GM18519 (cell line): ENCODE measurements around the gene SCNN1G.

Source experiments
- ATAC-seq: cut with Tn5 transposase; IDR thresholded peaks from one replicate; pipeline ENCODE4 v1.9.1; 2021; ENCODE audit warnings: mild to moderate bottlenecking, moderate library complexity; ENCODE audit not compliant: unreplicated experiment, low FRiP score

SCNN1G gene

DNA sequence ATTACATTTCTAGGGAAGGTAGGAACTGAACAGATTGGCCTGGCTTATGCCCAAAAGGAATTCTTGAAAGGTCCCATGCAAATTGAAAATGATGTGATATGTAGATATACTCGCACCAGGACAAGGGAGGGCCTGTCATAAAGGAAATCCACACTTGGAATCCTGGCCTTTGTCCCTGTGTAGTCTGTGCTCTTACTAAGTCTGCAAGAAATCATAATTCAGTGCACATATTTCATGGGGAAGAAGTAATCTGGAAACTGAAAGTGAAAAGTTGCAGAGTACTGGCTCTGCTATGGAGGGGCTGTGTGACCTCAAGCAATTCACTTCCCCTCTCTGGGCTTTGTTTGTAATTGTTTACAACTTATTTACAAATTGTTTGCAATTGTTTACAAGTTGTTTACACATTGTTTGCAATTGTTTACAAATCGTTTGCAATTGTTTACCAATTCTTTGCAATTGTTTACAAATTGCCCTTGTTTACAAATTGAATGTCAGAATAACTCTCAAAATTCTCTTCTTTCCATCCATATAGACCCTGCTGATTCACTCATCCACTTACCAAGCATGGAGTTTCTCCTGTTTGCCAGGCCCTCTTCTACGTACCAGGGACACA, 12.9 kb downstream of the SCNN1G start:
- no peak for ATAC-seq

DNA sequence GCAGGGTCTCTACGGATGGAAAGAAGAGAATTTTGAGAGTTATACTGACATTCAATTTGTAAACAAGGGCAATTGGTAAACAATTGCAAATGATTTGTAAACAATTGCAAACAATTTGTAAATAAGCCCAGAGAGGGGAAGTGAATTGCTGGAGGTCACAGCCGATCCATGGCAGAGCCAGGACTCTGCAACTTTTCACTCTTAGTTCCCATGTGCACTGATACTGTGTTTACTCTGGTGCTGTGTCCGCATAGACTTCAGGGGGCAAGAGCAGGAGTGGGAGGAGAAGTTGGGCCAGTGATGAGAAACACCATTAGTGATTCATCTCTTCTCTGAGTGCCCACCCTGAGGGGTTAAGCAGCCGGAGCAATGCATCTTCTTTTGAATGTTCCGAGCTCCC, 14.0 kb downstream of the SCNN1G start:
- ATAC-seq: no peak

DNA sequence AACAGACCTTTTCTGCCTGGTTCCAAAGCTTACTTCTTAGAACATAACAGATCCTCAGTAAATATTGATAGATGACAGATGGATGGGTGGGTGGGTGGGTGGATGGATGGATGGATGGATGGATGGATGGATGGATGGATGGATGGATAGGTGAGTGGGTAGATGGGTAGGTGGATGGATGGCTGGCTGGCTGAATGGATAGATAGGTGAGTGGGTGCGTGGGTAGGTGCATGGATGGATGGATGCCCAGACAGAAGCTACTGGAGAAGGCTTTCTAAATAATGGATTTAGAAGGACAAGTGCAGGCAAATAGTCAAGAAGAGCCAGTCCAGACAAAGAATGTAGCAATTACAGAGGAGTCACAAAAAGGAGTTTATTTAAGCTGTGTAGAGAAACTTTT, 19.6 kb downstream of the SCNN1G start:
- ATAC-seq: no peak

DNA sequence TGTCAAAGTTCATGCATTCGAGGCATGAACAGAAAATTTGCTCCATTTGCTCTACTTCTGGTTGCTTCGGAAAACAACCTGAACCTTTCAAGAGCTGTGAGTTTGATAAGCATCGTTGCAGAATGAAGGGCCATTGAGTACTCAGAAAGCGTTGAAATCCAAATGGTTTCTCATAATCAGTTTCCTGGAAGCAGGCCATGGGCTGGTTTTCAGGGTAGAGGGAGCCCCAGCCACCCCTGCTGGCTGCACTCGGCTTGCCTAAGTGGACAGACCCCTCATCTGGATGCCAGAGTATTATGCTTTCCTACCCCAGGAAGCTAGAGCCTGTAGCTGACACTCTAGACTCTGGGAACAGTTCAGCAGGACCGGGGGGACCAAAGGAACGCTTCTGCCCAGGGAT, 24.4 kb downstream of the SCNN1G start:
- ATAC-seq: no peak

DNA sequence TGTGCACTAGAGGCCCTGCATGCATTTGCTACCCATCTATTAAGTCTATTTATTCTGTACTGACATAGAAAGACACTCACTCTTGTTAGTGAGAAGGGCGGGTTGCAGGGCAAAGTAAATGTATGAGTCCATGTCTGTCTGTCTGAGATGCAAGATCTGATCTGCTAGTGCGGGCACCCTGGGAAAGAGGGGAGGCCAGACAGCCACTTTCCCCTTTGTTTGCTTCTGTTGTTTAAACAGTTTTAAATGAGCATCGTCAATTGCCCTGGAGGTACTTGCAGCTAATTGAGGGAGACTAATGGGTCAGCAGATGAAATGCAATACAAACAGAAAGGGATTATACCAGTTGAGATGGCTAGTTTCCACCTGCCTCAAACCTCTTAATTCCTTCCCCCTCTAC, 24.9 kb downstream of the SCNN1G start:
- ATAC-seq: no peak

DNA sequence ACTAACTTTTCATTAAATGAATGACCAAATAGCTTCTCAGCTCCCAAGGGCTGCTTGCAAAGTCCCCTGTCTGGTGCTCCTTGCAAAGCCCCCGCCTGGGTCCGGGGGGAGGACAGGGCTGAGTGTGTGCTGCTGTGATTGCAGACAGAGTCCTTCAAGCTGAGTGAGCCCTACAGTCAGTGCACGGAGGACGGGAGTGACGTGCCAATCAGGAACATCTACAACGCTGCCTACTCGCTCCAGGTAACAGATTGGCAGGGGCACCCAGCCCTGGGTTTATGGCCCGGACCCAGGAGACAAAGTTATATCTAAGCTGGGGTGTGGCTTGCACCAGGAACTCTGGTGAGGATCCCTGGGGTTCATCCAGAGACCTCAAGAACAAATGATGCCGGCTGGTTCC, 27.1 kb downstream of the SCNN1G start:
- ATAC-seq: no peak

DNA sequence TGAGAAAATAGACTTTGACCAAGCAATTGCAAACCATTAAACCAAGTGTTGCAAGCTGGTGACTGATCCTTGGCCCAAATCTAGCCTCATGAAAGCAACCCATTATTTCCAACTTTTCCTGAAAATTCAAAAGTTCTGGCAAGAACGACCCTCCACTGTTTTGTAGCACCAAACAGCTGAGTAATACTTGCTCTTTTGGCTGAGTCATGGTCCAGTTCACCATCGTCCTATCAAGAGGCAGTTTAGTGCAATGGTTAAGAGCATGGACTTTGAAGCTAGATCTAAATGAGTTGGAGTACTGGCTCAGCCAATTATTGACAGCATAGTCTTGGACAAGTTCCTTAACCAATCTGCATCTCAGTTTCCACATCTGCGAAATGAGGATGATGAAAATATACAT, 31.3 kb downstream of the SCNN1G start:
- no peak for ATAC-seq

DNA sequence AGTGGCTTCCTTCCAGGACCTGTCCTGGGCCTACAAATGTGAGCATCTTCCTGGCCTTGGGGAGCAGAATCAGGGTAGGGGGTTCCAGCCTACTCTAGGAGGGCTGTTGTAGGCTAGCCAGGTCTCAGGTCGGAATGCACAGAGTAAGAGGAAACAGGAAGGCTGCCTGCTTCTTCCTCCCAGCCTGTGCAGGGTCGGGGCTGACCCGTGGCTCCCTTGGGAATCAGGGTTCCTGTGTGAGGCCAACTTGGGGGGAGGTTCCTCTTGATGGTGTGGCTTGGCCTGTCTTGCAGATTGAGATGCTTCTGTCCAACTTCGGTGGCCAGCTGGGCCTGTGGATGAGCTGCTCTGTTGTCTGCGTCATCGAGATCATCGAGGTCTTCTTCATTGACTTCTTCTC, 32.3 kb downstream of the SCNN1G start:
- ATAC-seq: no peak

DNA sequence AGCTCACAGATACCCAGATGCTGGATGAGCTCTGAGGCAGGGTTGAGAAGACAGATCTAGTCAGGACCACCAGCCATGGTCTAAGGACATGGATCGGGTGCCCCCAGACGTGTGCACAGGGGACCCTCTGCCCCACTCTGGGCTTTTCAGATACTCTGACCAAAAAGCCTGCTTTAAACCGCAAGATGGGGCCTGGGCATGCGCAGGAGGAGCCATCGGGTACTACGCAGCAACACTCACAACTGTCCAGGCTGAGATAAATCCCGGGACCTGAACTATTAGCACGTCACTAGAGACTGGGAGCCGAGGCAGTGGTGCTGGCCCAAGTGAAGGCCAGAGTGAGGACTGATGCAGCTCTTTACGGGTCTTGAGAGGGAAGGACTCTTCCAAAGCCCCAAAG, 32.9 kb downstream of the SCNN1G start:
- ATAC-seq: no peak

DNA sequence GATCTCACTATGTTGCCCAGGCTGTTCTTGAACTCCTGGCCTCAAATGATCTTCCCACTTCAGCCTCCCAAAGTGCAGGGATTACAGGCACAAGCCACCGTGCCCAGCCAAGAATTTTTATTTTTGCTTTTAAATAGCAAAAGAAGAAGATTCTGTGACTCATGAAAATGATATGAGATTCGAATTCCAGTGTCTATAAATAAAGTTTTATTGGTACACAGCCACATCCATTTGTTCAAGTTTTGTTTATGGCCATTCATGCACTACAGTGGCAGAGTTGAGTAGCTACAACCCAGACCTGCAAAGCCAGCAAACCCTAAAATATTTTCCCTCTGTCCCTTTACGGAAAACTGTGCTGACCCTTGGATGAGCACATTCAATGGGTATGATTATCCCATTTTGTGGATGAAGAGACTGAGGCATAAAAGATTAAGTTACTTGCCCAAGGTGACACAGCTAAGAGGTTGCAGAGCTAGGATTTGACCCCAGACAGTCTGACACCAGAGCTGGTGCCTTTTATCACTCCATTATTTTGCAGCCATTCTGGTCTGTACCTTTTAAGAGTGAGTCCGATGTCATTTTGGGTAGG, 34.2 kb downstream of the SCNN1G start:
- no peak for ATAC-seq

DNA sequence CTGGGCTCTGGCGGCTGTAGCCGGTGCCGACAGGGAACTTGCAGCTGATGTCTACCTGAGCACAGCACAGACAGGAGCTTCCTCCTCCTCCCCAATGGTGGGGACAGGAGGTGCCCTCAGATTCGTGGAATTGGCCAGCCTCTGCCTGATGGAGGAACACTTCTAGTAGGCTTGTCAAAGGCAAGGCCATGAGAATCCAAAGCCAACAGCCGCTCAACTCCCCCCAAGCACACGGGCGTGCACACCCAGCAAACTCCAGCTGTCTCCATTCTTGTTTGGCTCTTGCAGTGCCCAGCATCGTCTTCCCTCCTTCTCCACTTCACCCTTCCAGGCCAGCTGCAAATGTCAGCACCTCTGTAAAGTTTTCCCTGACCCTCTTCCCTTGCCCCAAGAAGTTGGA, 35.1 kb downstream of the SCNN1G start:
- ATAC-seq: no peak

DNA sequence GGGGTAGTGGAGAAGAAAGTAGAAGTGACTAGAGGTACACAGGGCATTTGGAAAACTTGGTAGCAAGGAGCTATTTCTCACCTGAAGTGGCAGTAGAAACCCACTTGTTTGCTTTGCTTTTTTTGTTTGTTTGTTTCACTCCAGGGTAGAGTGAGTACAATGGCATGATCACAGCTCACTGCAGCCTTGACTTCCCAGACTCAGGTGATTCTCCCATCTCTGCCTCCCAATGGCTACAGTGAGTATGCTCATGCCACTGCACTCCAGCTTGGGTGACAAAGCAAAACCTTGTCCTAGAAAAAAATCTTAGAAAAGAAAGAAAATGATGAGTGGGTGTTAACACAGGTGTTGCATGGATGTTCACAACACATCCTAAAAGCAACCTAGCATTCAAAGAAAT, 40.4 kb downstream of the SCNN1G start:
- ATAC-seq: no peak

DNA sequence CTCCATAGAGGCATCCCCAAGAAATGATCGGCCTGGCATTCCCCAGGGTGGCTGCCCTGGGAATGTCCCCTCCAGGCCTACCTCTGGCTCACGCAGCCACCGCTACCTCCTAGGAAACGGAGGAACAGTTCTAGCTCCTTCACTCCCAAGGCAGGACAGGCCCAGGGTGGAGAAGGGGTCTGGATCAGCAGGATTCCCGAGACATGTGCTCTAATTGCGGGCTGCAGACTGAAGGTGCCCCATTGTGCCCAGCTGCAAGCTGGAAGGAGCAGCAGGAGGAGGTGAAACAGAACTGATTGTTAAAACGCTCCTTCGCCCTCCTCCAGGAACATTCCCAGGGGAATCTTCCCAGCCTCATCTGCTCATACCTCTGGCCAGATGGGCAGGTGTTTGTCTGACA, 40.8 kb downstream of the SCNN1G start:
- no peak for ATAC-seq

DNA sequence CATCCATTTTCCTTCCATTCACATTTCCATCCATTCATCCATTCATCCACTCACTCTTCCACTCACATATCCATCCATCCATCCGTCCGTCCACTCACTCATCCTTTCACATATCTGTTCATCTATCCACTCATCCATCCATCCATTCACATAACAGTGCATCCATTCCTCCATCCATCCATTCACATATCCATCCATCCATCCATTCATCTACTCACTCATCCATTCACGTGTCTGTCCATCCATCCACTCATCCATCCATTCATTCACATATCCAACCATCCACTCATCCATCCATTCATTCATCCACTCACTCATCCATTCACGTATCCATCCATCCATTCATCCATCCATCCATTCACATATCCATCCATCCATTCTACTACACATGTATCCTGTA, 42.6 kb downstream of the SCNN1G start:
- no peak for ATAC-seq

DNA sequence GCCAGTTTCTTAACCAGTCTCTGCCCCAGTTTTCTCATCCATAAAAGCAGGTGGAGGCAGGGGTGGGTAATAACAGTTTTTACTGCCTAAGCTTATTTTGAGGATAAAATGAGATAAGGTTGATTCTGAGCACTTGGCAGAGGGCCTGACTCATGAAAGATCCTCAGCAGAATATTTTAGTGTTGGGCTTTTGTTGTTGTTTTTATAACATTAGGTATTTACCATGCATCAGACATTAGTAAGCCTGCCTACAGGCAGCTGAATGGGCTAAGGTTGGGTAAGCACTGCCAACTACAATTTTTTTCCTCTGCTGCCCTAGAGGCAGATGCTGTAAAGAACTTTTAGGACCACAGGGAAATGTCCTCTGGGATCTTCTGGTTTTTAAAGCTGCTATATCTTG, 43.1 kb downstream of the SCNN1G start:
- ATAC-seq: no peak

DNA sequence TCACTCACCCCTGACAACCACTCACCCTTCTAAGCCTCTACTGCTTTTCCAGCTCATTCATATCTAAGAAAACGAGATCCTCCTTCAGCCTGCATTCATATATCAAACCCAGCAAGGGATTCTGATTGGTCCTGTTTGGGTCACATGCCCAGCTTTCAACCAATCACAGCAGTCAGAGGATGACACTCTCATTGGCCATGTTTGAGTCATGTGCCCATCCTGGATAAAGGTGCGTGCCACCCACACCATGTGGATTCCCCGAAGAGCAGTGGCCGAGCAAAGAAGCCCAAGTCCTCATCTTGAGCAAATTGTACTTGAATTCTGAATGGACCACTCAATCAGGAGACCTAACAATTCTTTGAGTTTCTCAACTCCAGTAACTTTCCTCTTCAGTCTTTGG, 45.0 kb downstream of the SCNN1G start:
- ATAC-seq: no peak

DNA sequence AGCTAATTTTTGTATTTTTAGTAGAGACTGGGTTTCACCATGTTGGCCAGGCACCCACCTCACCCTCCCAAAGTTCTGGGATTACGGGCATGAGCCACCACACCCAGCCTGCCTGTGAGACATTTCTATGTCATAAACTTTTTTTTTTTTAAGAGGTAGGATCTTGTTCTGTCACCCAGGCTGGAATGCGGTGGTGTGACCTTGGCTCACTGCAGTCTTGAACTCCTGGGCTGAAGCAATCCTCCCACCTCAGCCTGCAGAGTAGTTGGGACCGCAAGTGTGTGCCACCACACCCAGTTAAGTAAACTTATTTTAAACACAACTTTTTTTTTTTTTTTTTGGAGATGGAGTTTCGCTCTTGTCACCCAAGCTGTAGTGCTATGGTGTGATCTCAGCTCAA, 47.2 kb downstream of the SCNN1G start:
- no peak for ATAC-seq

DNA sequence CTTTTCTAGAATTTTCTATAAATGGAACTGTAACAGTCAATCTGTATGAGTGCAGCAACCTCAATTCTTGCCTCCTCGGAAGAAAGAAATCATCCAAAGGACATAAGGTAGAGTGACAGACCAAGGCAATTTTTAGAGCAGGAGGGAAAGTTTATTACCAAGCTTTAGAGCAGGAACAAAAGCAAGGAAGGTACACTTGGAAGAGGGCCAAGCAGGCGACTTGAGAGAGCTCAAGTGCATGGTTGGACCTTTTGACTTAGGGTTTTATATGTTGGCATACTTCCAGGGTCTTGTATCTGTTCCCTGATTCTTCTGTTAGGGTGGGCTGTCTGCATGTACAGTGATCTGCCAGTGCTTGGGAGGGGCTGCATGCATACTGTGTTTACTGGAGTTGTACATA, 50.3 kb downstream of the SCNN1G start:
- ATAC-seq: no peak

DNA sequence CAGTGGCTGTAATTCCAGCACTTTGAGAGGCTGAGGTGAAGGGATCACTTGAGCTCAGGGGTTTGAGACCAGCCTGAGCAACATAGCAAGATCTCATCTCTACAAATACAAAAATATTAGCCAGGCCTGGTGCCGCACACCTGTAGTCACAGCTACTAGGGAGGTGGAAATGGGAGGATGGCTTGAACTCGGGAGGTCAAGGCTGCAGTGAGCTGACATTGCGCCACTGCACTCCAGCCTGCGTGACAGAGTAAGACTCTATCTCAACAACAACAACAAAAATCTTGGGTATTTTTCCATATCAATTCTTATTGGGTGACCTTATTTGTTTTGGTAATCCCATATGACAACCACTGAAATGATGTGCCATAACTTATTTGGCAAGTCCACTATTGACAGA, 52.6 kb downstream of the SCNN1G start:
- no peak for ATAC-seq

DNA sequence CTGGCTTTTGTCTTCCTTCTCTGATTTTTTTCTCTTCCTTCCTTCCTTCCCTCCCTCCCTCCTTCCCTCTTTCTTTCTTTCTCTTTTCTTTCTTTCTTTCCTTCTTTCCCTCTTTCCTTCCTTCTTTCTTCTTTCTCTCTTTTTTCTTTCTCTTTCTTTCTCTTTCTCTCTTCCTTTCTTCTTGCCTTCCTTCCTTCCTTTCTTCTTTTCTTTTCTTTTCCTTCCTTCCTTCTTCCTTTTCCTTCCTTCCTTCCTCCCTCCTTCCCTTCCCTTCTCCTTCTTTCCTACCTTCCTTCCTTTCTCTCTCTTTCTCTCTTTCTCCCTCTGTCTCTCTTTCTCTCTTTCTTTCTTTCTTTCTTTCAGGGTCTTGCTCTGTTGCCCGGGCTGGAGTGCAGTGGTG, 54.4 kb downstream of the SCNN1G start:
- no peak for ATAC-seq

DNA sequence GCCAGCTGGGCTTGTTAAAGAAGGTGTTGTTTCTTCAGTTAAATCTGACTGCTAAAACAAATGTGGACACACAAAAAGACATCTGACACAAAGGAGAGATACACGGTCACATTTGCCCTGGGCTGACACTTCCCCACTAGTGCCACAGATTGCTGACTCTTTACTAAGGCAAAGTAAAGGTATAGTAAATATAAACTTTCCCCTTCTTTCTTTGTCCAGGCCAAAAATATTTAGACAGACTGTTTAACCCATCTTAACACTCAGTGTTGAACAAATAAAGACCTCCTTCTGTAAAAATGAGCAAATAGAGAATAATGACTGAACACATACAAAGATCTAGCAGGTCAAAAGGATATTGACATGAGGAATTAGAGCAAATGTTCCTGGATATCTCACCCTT, 58.4 kb downstream of the SCNN1G start:
- ATAC-seq: no peak

DNA sequence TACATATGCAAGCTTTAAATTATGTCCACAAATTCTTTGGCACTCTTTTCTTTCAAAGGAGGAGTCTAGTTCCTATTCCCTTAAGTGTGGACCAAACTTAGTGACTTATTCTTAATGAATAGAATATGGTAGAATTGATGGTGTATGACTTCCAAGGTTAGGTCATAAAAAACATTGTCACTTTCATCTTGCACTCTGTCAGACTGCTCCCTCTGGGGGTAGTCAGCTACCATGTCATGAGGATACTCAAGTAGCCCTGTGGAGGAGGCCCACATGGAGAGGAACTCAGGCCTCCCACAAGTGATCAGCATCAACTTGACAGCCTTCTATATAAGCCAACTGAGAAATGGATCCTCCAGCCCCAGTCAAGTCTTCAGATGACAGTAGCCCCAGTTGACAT, 61.6 kb downstream of the SCNN1G start:
- no peak for ATAC-seq

DNA sequence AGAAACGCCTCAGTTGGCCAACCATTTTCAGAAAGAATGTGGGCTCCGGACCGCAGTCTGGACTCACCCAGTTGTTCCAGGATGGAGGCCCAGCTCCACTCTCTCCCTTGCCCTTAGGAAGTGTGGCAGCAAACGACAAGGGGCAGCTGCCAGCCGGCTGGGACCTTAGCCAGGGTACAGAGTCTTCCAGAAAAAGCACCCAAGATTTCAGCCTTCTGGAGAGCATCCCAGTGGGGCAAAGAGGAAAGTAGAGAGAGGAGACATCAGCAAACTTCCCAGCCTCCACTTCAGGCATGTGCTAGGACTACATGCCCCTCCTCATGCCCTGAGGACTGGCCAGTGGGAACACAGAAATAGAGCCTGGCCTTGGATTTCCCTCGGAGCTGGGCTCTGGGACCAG, 62.7 kb downstream of the SCNN1G start:
- no peak for ATAC-seq
